ENCODE data around the gene CNOT1.

DNA sequence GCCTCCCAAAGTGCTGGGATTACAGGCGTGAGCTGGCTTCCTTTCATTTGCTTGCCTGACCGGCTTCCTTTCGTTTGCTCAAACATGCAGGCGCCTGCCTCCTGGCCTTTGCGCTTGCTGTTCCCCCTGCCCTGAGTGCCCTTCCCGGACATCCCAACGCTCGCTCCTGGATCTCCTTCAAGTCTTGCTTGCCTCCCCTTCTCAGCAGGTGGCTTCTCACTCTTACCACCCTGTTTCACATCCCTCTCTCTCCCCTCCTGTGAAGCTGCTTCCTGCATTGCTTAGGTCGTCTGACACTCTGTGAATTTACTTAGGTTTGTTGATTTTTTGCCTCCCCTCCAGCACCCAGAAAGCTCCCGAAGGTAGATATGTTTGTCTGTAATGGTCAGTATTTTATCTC, 155.3 kb downstream of the CNOT1 start:
- no peak for TF ChIP-seq POLR2A (IDR thresholded peaks at IDR 0.05)
- TF ChIP-seq, protein P1, sequence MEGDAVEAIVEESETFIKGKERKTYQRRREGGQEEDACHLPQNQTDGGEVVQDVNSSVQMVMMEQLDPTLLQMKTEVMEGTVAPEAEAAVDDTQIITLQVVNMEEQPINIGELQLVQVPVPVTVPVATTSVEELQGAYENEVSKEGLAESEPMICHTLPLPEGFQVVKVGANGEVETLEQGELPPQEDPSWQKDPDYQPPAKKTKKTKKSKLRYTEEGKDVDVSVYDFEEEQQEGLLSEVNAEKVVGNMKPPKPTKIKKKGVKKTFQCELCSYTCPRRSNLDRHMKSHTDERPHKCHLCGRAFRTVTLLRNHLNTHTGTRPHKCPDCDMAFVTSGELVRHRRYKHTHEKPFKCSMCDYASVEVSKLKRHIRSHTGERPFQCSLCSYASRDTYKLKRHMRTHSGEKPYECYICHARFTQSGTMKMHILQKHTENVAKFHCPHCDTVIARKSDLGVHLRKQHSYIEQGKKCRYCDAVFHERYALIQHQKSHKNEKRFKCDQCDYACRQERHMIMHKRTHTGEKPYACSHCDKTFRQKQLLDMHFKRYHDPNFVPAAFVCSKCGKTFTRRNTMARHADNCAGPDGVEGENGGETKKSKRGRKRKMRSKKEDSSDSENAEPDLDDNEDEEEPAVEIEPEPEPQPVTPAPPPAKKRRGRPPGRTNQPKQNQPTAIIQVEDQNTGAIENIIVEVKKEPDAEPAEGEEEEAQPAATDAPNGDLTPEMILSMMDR (IDR thresholded peaks at IDR 0.05) = no peak

Measured in testis (tissue), 2 donors.